ENCODE data around the gene HBM.
"Not testable (repeated sequence)": the region's sequence is repeated elsewhere in the genome, so short reads cannot be mapped to it uniquely, and the experiment has no call there.

Gene HBM

GRCh38 chr16:188674-189073 lies 22.9 kb downstream of the HBM start:
- DNase-seq: no peak

- DNase-seq: no peak
Measured at GRCh38 chr16:189604-190186, 23.9 kb downstream of the HBM start.

GRCh38 chr16:191831-192230 lies 26.1 kb downstream of the HBM start:
- no peak for DNase-seq

- DNase-seq: no peak
Measured at GRCh38 chr16:192686-193085, 26.9 kb downstream of the HBM start.

- DNase-seq: no peak
Measured at GRCh38 chr16:193441-193840, 27.7 kb downstream of the HBM start.

GRCh38 chr16:194516-194915 lies 28.7 kb downstream of the HBM start:
- no peak for DNase-seq

- no peak for DNase-seq
Measured at GRCh38 chr16:200388-200787, 34.6 kb downstream of the HBM start.

- DNase-seq: no peak
Measured at GRCh38 chr16:203246-203645, 37.5 kb downstream of the HBM start.

- not testable (repeated sequence) for DNase-seq
Measured at GRCh38 chr16:204046-204445, 38.3 kb downstream of the HBM start.

- DNase-seq: not testable (repeated sequence)
Measured at GRCh38 chr16:209359-209758, 43.6 kb downstream of the HBM start.

- not testable (repeated sequence) for DNase-seq
Measured at GRCh38 chr16:211631-212180, 45.9 kb downstream of the HBM start.

- no peak for DNase-seq
Measured at GRCh38 chr16:212999-213398, 47.2 kb downstream of the HBM start.
